Measurements from ENCODE around the gene PIM1.

DNA sequence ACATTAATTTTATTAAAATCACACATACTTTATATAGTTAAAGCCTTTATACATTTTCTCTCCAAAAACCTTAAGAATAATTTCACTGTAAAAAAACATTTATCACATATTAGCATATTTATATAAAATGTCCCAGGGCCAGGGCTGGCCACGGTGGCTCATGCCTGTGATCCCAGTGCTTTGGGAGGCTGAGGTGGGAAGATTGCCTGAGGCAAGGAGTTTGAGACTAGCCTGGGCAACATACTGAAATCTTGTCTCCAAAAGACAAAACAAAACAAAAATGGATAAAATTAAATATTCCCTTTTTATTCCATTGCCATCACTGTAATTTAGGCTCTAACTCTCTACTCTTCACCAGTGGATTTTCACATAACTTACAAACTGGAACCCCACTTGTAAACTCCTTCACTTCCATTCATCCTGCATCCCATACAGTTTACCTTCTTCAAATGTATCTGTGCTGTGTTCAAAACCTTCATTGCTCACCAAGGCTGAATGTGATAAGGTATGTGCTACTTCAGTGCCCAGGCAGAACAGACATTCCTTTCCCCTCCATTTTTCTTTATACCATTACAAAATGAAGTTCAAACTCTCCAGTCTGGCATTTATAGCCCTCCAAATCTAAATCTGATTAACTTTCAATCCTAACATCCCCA, 42.9 kb upstream of the PIM1 start:
- TF ChIP-seq, protein P1, sequence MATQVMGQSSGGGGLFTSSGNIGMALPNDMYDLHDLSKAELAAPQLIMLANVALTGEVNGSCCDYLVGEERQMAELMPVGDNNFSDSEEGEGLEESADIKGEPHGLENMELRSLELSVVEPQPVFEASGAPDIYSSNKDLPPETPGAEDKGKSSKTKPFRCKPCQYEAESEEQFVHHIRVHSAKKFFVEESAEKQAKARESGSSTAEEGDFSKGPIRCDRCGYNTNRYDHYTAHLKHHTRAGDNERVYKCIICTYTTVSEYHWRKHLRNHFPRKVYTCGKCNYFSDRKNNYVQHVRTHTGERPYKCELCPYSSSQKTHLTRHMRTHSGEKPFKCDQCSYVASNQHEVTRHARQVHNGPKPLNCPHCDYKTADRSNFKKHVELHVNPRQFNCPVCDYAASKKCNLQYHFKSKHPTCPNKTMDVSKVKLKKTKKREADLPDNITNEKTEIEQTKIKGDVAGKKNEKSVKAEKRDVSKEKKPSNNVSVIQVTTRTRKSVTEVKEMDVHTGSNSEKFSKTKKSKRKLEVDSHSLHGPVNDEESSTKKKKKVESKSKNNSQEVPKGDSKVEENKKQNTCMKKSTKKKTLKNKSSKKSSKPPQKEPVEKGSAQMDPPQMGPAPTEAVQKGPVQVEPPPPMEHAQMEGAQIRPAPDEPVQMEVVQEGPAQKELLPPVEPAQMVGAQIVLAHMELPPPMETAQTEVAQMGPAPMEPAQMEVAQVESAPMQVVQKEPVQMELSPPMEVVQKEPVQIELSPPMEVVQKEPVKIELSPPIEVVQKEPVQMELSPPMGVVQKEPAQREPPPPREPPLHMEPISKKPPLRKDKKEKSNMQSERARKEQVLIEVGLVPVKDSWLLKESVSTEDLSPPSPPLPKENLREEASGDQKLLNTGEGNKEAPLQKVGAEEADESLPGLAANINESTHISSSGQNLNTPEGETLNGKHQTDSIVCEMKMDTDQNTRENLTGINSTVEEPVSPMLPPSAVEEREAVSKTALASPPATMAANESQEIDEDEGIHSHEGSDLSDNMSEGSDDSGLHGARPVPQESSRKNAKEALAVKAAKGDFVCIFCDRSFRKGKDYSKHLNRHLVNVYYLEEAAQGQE (IDR thresholded peaks at IDR 0.05; ENCODE audit: low read depth, low read length), result no peak
- TF ChIP-seq, protein P2, sequence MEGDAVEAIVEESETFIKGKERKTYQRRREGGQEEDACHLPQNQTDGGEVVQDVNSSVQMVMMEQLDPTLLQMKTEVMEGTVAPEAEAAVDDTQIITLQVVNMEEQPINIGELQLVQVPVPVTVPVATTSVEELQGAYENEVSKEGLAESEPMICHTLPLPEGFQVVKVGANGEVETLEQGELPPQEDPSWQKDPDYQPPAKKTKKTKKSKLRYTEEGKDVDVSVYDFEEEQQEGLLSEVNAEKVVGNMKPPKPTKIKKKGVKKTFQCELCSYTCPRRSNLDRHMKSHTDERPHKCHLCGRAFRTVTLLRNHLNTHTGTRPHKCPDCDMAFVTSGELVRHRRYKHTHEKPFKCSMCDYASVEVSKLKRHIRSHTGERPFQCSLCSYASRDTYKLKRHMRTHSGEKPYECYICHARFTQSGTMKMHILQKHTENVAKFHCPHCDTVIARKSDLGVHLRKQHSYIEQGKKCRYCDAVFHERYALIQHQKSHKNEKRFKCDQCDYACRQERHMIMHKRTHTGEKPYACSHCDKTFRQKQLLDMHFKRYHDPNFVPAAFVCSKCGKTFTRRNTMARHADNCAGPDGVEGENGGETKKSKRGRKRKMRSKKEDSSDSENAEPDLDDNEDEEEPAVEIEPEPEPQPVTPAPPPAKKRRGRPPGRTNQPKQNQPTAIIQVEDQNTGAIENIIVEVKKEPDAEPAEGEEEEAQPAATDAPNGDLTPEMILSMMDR (IDR thresholded peaks at IDR 0.05), result no peak
- TF ChIP-seq RAD21 (IDR thresholded peaks at IDR 0.05; ENCODE audit: low read length), result no peak
- TF ChIP-seq ZBTB33 (IDR thresholded peaks at IDR 0.05; ENCODE audit: borderline replicate concordance, low read depth), result no peak
- TF ChIP-seq MXI1 (IDR thresholded peaks at IDR 0.05; ENCODE audit: low read depth, low read length), result no peak
- no peak for TF ChIP-seq TAF1 (IDR thresholded peaks at IDR 0.05; ENCODE audit: borderline replicate concordance, low read depth, low read length)
- TF ChIP-seq USF2 (IDR thresholded peaks at IDR 0.05; ENCODE audit: borderline replicate concordance, low read depth, low read length), result no peak
- TF ChIP-seq EZH2phosphoT487 (IDR thresholded peaks at IDR 0.05; ENCODE audit: borderline replicate concordance, low read depth), result no peak
- TF ChIP-seq RXRA (IDR thresholded peaks at IDR 0.05; ENCODE audit: borderline replicate concordance, low read depth), result no peak
- TF ChIP-seq FOXJ3 (CRISPR knock-in tag; IDR thresholded peaks at IDR 0.05), result no peak
- no peak for TF ChIP-seq SMC3 (IDR thresholded peaks at IDR 0.05; ENCODE audit: low read depth, low read length)
- TF ChIP-seq YY1 (IDR thresholded peaks at IDR 0.05; ENCODE audit: low read depth), result no peak
- no peak for TF ChIP-seq GABPA (IDR thresholded peaks at IDR 0.05; ENCODE audit: low read depth)
- TF ChIP-seq POLR2AphosphoS5 (IDR thresholded peaks at IDR 0.05; ENCODE audit: low read depth, low read length), result no peak
